ENCODE results near the gene NTM.

The NTM gene

GRCh38 chr11:132005887-132006286, 635.5 kb downstream of the NTM start:
- Histone ChIP-seq H3K9me3 (ENCODE audit: low read depth, low read length) (no peaks in the 10 kb centered on the region), H3K27ac (no peak overlapping the region), H3K36me3 (ENCODE audit: insufficient read depth, low read length) (no peaks in the 10 kb centered on the region), H3K4me3 (no peak overlapping the region), H3K9ac (ENCODE audit: insufficient read length) (no peak overlapping the region)
- DNase-seq (ENCODE audit: low read depth, low spot score): no peak
- TF ChIP-seq POLR2AphosphoS5 (IDR thresholded peaks at IDR 0.05; ENCODE audit: borderline replicate concordance, low read depth, low read length) (no peak), FOXP2 (optimal IDR thresholded peaks at IDR 0.05; ENCODE audit: control extremely low read depth, extremely low read length, insufficient read depth) (no peak), EZH2 (IDR thresholded peaks at IDR 0.05) (no peak)

GRCh38 chr11:132006884-132007580, 636.6 kb downstream of the NTM start:
- H3K36me3 ChIP-seq (ENCODE audit: insufficient read depth, low read length): no peaks in the 10 kb centered on the region
- TF ChIP-seq EZH2 (IDR thresholded peaks at IDR 0.05): no peak
- no peak for TF ChIP-seq POLR2AphosphoS5 (IDR thresholded peaks at IDR 0.05; ENCODE audit: borderline replicate concordance, low read depth, low read length)
- no peak for TF ChIP-seq FOXP2 (optimal IDR thresholded peaks at IDR 0.05; ENCODE audit: control extremely low read depth, extremely low read length, insufficient read depth)
- no peaks in the 10 kb centered on the region for H3K9me3 ChIP-seq (ENCODE audit: low read depth, low read length)
- H3K27ac ChIP-seq: no peak overlapping the region
- no peak overlapping the region for H3K9ac ChIP-seq (ENCODE audit: insufficient read length)
- no peak for DNase-seq (ENCODE audit: low read depth, low spot score)
- no peak overlapping the region for H3K4me3 ChIP-seq

DNA sequence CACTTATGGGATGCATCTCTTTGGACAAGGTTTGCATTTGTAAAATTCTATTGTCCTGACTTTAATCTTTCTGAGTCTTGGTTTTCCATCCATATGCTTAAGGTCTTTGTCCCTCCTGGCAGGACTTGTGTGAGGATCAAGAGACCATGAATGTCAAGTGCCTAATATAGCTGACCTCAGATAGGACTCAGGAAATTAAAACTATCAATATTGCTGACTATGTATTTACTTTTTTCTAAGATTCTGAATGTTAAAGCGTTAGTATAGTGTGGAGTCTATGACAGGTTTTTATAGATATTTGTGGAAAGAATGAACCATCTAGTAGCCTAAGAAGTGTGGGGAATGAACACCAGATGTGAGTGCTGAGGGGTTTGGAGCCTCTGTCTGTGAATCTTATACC, 637.8 kb downstream of the NTM start:
- no peak overlapping the region for H3K27ac ChIP-seq
- no peak overlapping the region for H3K4me3 ChIP-seq
- TF ChIP-seq EZH2 (IDR thresholded peaks at IDR 0.05) (no peak), POLR2AphosphoS5 (IDR thresholded peaks at IDR 0.05; ENCODE audit: borderline replicate concordance, low read depth, low read length) (no peak), FOXP2 (optimal IDR thresholded peaks at IDR 0.05; ENCODE audit: control extremely low read depth, extremely low read length, insufficient read depth) (no peak)
- H3K36me3 ChIP-seq (ENCODE audit: insufficient read depth, low read length): no peaks in the 10 kb centered on the region
- no peak for DNase-seq (ENCODE audit: low read depth, low spot score)
- no peaks in the 10 kb centered on the region for H3K9me3 ChIP-seq (ENCODE audit: low read depth, low read length)
- no peak overlapping the region for H3K9ac ChIP-seq (ENCODE audit: insufficient read length)

GRCh38 chr11:132008872-132009271, 638.5 kb downstream of the NTM start:
- TF ChIP-seq POLR2AphosphoS5 (IDR thresholded peaks at IDR 0.05; ENCODE audit: borderline replicate concordance, low read depth, low read length) (no peak), FOXP2 (optimal IDR thresholded peaks at IDR 0.05; ENCODE audit: control extremely low read depth, extremely low read length, insufficient read depth) (no peak), EZH2 (IDR thresholded peaks at IDR 0.05) (no peak)
- Histone ChIP-seq H3K36me3 (ENCODE audit: insufficient read depth, low read length) (no peaks in the 10 kb centered on the region), H3K27ac (no peak overlapping the region), H3K9me3 (ENCODE audit: low read depth, low read length) (no peaks in the 10 kb centered on the region), H3K9ac (ENCODE audit: insufficient read length) (no peak overlapping the region), H3K4me3 (no peak overlapping the region)
- no peak for DNase-seq (ENCODE audit: low read depth, low spot score)

DNA sequence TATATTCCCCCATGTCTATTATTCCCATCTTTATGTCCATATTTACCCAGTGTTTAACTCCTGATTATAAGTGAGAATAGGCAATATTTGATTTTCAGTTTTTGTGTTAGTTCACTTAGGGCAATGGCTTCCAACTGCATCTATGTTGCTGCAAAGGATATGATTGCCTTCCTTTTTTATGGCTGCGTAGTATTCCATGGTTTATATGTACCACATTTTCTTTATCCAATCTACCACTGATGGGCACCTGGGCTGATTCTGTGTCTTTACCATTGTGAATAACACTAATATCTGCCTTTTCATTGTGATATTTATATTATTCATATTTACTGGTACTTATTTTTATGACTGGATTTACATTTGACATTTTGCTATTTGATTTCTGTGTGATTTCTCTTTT, 649.6 kb downstream of the NTM start:
- TF ChIP-seq POLR2AphosphoS5 (IDR thresholded peaks at IDR 0.05; ENCODE audit: borderline replicate concordance, low read depth, low read length): no peak
- no peak for TF ChIP-seq FOXP2 (optimal IDR thresholded peaks at IDR 0.05; ENCODE audit: control extremely low read depth, extremely low read length, insufficient read depth)
- TF ChIP-seq EZH2 (IDR thresholded peaks at IDR 0.05): no peak
- DNase-seq (ENCODE audit: low read depth, low spot score): no peak
- H3K9ac ChIP-seq (ENCODE audit: insufficient read length): no peak overlapping the region
- H3K9me3 ChIP-seq (ENCODE audit: low read depth, low read length): no peaks in the 10 kb centered on the region
- H3K36me3 ChIP-seq (ENCODE audit: insufficient read depth, low read length): no peaks in the 10 kb centered on the region
- no peak overlapping the region for H3K27ac ChIP-seq
- H3K4me3 ChIP-seq: no peak overlapping the region

DNA sequence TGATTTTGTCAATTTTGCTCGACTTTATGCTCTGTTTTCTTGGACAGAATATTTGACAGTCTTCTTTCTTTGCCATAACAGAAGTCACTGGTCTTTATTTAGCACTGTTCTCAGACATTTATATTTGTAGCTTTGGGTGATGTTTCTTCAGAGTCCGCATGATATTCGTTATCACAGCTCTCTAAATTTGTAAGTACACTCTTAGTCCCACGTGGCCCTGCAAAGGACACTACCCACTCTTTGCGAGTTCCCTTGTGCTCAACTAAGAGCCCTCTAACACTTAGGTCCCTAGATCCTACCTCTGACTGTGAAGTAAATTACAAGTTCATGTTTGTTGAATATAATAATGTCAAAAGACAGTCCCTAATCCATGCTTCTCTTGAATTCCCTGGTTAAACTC, 651.9 kb downstream of the NTM start:
- Histone ChIP-seq H3K4me3 (no peak overlapping the region), H3K36me3 (ENCODE audit: insufficient read depth, low read length) (no peaks in the 10 kb centered on the region)

GRCh38 chr11:132022733-132023478, 652.5 kb downstream of the NTM start:
- no peak for DNase-seq (ENCODE audit: low read depth, low spot score)
- Histone ChIP-seq H3K4me3 (no peak overlapping the region), H3K9me3 (ENCODE audit: low read depth, low read length) (no peaks in the 10 kb centered on the region), H3K27ac (no peak overlapping the region), H3K36me3 (ENCODE audit: insufficient read depth, low read length) (no peaks in the 10 kb centered on the region), H3K9ac (ENCODE audit: insufficient read length) (no peak overlapping the region)
- no peak for TF ChIP-seq POLR2AphosphoS5 (IDR thresholded peaks at IDR 0.05; ENCODE audit: borderline replicate concordance, low read depth, low read length)

More for the DNA sequence above, 651.9 kb downstream of the NTM start:
- no peaks in the 10 kb centered on the region for H3K9me3 ChIP-seq (ENCODE audit: low read depth, low read length)
- H3K9ac ChIP-seq (ENCODE audit: insufficient read length): no peak overlapping the region
- H3K27ac ChIP-seq: no peak overlapping the region
- no peak for DNase-seq (ENCODE audit: low read depth, low spot score)
- TF ChIP-seq POLR2AphosphoS5 (IDR thresholded peaks at IDR 0.05; ENCODE audit: borderline replicate concordance, low read depth, low read length) (no peak), FOXP2 (optimal IDR thresholded peaks at IDR 0.05; ENCODE audit: control extremely low read depth, extremely low read length, insufficient read depth) (no peak), EZH2 (IDR thresholded peaks at IDR 0.05) (no peak)

- TF ChIP-seq FOXP2 (optimal IDR thresholded peaks at IDR 0.05; ENCODE audit: control extremely low read depth, extremely low read length, insufficient read depth): no peak
- DNase-seq (ENCODE audit: low read depth, low spot score): no peak
- no peak overlapping the region for H3K27ac ChIP-seq
Observed at GRCh38 chr11:132024587-132025295, 654.3 kb downstream of the NTM start.

More at GRCh38 chr11:132024587-132025295, 654.3 kb downstream of the NTM start:
- Histone ChIP-seq H3K36me3 (ENCODE audit: insufficient read depth, low read length) (no peaks in the 10 kb centered on the region), H3K9me3 (ENCODE audit: low read depth, low read length) (no peaks in the 10 kb centered on the region), H3K9ac (ENCODE audit: insufficient read length) (no peak overlapping the region), H3K4me3 (no peak overlapping the region)
